GM10847 (cell line): ENCODE measurements around the gene ALG14.

Source experiments
- POLR2A ChIP-seq: IDR thresholded peaks from 2 replicates; pipeline ENCODE4 v1.6.1; 2011; ENCODE audit not compliant: insufficient read length; ENCODE audit errors: extremely low read depth

Gene ALG14

GRCh38 chr1:95006681-95007080 is 66.1 kb downstream of the ALG14 start:
- TF ChIP-seq POLR2A: no peak

GRCh38 chr1:95005584-95005983 is 67.2 kb downstream of the ALG14 start:
- TF ChIP-seq POLR2A: no peak

DNA sequence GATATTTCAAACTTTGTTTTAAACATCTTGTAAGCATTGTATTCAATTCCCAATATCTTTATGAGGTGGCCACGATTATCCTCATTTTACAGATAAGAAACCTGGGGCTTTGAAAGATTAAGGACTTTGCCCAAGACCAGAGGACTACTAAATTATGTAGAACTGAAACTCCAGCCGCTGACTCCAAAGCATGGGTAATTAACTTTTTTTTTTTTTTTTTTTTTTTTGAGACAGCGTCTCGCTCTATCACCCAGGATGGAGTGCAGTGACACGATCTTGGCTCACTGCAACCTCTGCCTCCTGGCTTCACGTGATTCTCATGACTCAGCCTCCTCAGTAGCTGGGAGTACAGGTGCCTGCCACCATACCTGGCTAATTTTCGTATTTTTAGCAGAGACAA is 68.7 kb downstream of the ALG14 start:
- no peak for TF ChIP-seq POLR2A

- TF ChIP-seq POLR2A: no peak
These were observed 69.4 kb downstream of the ALG14 start for GRCh38 chr1:95003433-95003738.

- no peak for TF ChIP-seq POLR2A
These were observed 70.0 kb downstream of the ALG14 start for GRCh38 chr1:95002540-95003432.

GRCh38 chr1:95002164-95002539 is 70.6 kb downstream of the ALG14 start:
- no peak for TF ChIP-seq POLR2A

DNA sequence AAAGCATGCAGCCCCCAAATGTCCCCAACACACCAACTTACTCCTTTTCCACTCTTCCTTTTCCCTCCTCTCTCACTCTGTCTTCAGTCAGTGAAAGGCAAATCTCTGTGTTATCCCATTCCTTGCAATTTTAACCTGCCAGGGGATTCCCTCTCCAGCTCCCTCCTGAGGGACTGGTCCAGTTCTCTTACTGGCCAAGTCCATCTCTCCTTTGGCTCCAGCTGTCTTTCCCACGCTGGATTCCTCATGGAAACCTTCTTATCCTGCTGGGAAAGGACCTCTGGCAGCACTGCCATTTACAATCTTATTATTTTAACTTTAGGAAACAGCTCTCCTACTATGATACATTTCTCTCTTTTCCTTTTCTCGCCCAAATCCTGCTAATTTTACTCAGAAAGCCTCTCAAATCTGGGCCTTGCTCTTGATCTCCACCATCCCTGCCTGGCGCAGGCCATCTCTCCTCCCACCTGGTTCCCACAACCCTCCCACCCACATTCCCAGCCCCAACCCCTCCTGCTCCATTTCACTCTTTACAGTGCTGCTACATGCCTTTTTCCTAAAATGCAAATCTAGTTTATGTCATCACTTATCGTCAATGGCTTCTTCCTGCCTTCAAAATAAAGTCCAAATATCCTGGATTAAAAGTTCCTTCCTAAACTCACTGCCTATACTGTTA is 73.2 kb downstream of the ALG14 start:
- TF ChIP-seq POLR2A: no peak

DNA sequence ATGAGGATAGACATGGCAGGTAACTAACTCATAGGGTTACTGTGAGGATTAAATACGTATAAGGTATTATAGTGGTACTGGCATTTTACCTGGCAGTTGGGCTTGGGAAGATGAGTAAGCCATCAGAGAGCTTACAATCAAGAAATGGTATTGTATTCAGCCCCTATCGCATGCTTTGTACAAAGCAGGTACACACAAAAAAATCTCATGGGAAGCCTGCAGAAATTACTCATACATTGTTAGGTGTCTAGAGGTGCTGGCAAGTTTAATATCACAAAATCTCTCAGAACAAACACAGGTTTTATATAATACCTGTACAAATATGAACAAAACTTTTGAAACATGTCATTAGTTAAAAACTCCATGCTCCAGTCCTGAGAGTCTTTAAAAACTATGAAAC is 74.0 kb downstream of the ALG14 start:
- TF ChIP-seq POLR2A: no peak

DNA sequence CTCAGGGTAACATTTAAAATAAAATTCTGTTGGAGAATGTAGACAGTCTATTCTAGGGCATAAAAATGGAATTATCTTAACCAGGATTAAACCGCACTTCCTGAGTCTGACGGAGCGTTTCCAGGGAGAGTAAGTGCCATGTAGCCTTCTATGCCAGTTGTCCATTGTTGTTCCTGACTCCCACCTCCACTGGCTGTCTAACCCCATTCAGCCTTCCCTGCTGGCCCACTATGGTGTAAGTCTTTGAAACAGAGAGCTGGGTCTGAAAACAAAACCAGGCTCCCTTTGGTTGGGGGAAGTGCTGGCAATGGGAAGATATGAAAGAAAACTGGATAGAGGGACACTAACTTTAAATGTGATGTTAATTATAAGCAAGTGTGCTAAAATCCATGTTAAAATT is 74.6 kb downstream of the ALG14 start:
- no peak for TF ChIP-seq POLR2A

- no peak for TF ChIP-seq POLR2A
These were observed 77.9 kb downstream of the ALG14 start for GRCh38 chr1:94994805-94995204.

DNA sequence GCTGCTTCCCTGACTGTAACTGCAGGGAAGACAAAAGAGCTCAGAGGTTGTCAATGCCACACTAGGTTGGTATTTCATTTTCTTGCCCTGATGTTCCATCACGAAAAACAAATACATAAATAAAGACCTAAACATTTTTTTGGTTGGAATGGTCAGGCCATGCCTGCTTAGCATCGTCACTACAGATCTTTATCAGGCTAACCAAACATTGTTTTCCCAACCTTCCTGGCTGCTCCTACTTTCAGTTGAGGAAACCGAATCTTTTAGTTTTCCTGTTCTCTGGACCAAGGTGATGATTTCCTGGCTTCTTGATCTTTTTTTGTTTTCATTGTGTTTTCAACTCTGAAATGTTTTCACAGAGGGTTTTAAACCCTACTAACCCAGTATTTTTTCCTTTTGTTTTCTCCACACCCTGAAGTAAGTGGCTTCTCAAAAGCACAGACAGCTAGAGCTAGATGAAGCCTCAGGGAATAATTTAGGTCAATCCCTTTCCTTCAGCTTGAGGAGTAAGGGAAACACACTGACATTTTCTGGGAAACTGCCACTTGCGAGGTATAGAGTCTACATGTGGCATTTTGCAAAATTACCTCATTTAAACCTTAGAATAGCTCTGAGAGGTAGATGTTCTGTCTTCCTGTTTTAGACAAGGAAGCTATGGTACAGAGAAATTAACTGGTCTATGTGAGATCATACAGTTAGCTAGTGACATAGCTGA is 78.7 kb downstream of the ALG14 start:
- TF ChIP-seq POLR2A: no peak

DNA sequence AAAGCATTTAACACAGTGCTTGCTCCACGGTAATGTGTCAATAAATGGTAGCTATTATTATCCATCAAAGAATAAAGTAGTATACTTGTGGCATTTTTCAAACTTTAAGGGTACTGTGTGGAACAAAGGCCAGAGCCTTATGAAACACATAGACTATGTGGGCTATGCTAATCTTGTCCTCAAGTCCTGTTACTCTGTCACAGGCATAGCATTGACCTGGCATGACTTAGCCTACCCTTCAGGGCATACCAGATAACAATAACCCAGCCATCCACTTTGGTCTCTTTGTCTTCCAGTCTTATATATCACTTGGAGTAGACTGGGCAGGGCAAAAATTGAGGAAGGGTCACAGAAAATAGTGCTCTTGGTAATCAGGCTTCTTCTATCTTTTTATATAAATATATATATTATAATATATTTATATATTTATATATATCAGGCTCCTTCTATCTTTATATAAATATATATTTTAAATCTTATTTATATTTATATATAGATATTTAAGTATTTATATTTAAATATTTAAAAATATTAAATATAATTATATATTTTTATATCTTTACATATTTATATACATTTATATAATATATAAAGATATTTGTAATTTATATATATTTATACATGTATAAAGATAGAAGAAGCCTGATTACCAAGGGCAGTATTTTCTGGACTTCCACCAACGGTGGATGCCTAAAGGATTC is 79.7 kb downstream of the ALG14 start:
- TF ChIP-seq POLR2A: no peak

DNA sequence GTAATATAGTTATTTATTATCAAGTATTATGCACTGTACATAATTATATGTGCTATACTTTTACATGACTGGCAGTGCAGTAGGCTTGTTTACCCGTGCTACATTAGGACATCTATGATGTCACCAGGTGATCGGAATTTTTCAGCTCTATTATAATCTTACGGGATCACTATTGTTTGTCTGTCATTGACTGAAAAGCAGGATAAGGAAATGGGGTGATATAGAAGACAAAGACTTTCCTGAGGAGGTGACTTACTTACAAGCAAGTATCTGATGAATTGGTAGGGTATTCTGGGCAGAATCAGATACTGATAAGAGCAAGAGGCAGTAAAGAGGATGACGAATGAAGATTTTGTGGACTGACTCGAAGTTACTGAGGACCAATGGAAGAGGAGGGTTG is 80.6 kb downstream of the ALG14 start:
- no peak for TF ChIP-seq POLR2A

GRCh38 chr1:94989911-94990473 is 82.8 kb downstream of the ALG14 start:
- TF ChIP-seq POLR2A: no peak

GRCh38 chr1:94989398-94989797 is 83.4 kb downstream of the ALG14 start:
- no peak for TF ChIP-seq POLR2A
